ENCODE measurements around the gene ALK.

DNA sequence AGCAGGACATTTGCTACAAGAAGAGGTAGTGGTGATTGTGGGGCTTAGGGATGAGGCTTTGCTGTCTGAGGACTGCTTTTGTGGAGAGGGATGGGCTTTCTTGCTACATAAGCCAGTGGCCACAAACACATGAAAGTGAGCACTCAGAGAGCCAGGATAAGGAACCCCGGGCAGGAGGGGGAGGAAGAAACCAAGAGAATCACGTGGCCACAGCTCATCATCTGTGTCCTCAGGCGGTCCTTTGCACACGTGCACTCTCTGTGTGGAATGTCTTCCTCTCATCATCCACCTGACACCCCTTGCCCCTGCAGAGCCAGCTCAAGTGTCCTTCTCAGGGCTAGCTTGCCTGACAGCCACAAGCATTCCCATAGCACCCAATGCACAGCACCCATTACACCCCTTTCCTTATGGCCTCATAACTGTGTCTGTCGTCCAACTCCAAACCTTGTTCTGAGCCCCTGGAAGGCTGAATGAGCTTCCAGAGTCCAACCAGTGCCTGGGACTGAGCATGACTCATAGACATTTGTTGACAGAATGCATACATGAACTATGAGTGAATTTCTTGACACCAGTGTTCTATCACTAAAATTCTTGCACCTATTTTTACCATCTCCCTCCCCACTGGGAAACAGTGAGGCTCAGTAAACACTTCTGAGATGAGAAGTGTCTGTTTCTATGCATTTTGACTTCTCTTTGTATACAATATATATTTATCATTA, 398.3 kb downstream of the ALK start:
- TF ChIP-seq, protein P1, sequence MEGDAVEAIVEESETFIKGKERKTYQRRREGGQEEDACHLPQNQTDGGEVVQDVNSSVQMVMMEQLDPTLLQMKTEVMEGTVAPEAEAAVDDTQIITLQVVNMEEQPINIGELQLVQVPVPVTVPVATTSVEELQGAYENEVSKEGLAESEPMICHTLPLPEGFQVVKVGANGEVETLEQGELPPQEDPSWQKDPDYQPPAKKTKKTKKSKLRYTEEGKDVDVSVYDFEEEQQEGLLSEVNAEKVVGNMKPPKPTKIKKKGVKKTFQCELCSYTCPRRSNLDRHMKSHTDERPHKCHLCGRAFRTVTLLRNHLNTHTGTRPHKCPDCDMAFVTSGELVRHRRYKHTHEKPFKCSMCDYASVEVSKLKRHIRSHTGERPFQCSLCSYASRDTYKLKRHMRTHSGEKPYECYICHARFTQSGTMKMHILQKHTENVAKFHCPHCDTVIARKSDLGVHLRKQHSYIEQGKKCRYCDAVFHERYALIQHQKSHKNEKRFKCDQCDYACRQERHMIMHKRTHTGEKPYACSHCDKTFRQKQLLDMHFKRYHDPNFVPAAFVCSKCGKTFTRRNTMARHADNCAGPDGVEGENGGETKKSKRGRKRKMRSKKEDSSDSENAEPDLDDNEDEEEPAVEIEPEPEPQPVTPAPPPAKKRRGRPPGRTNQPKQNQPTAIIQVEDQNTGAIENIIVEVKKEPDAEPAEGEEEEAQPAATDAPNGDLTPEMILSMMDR (IDR thresholded peaks at IDR 0.05; ENCODE audit: low read depth, low read length) = no peak
- TF ChIP-seq EZH2phosphoT487 (IDR thresholded peaks at IDR 0.05; ENCODE audit: low read depth) = no peak
